HEK293T (cell line): ENCODE data around the gene PYGO2.

ENCODE experiments used
- BHLHE40 ChIP-seq: fragments of 450-650 bp; IDR thresholded peaks from 2 replicates; pipeline ENCODE4 v1.6.1; 2016; ENCODE audit warnings: mild to moderate bottlenecking, moderate library complexity, borderline replicate concordance
- CTBP1 ChIP-seq: fragments of 450-650 bp; IDR thresholded peaks from 2 replicates; pipeline ENCODE4 v1.6.1; 2016; ENCODE audit warnings: borderline replicate concordance
- FOXA1 ChIP-seq: fragments of 450-650 bp; IDR thresholded peaks from 2 replicates; pipeline ENCODE4 v1.6.1; 2016; ENCODE audit warnings: mild to moderate bottlenecking
- FOXK2 ChIP-seq: fragments of 450-650 bp; IDR thresholded peaks from 2 replicates; pipeline ENCODE4 v1.6.1; 2016; ENCODE audit warnings: mild to moderate bottlenecking
- FOXM1 ChIP-seq: fragments of 450-650 bp; IDR thresholded peaks from 2 replicates; pipeline ENCODE4 v1.6.1; 2017; ENCODE audit warnings: mild to moderate bottlenecking, borderline replicate concordance
- HDGF ChIP-seq: fragments of 450-650 bp; IDR thresholded peaks from 2 replicates; pipeline ENCODE4 v1.6.1; 2017; ENCODE audit warnings: antibody characterized with exemption, borderline replicate concordance
- NFRKB ChIP-seq: fragments of 450-650 bp; IDR thresholded peaks from 2 replicates; pipeline ENCODE4 v1.6.1; 2016; ENCODE audit warnings: mild to moderate bottlenecking, moderate library complexity
- SP1 ChIP-seq: fragments of 450-650 bp; IDR thresholded peaks from 2 replicates; pipeline ENCODE4 v1.6.1; 2017
- TARDBP ChIP-seq: fragments of 450-650 bp; IDR thresholded peaks from 2 replicates; pipeline ENCODE4 v1.6.1; 2016
- ZNF384 ChIP-seq: fragments of 450-650 bp; IDR thresholded peaks from 2 replicates; pipeline ENCODE4 v1.6.1; 2016

DNA sequence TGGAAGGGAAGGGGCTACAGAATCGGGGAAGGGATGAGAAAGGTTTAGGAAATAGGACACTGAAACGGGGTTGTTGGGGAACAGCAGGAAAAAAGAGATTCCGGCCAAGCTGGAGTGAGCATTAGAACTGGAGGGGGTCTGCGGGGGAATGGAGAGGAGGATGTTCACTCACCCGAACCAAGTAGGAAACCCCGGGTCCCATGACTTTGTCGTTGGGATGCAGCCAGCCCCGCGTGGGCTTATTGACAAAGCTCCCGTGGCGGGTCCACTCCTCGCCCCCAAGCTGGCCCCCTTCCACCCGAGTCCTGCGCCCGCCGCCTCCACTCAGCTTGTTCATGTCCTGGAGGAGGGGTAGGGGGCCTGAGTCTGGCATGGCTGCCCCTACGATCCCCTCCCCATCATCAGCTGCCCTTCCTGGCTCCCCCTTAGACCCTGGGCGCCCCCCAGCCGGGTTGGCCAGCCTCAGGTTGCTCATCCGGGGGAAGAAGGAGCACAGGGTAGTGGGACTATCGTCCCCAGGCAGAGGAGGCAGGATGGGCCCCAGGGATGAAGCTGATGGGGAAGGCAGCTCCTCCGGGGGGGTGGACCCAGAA is 8.4 kb upstream of the PYGO2 start:
- no peak for TF ChIP-seq SP1
- no peak for TF ChIP-seq BHLHE40
- TF ChIP-seq FOXM1: no peak
- no peak for TF ChIP-seq FOXA1
- no peak for TF ChIP-seq TARDBP
- TF ChIP-seq NFRKB: no peak
- no peak for TF ChIP-seq FOXK2
- TF ChIP-seq CTBP1: no peak
- TF ChIP-seq HDGF: no peak
- no peak for TF ChIP-seq ZNF384
